ENCODE measurements around the gene LARP6. TPM values are rescaled to one million over a fixed set of nuclear protein-coding genes. Genes with fewer than 3 reads are reported as not detected.

LARP6 gene
- total and polyA plus RNA-seq, 2 of the 13 experiments (the other 11 are each of a cell fraction or from before 2014, with no cell fraction given): 2.9 to 8.2 TPM

GRCh38 chr15:70793694-70794093 is 60.3 kb downstream of the LARP6 start (continued):
- no peak for TF ChIP-seq THYN1 (CRISPR knock-in tag; IDR thresholded peaks at IDR 0.05; ENCODE audit: borderline replicate concordance, low read depth)
- TF ChIP-seq MXD4 (CRISPR knock-in tag; IDR thresholded peaks at IDR 0.05): no peak
- TF ChIP-seq HNF4A (CRISPR knock-in tag; IDR thresholded peaks at IDR 0.05): no peak

GRCh38 chr15:70792171-70792573 is 61.8 kb downstream of the LARP6 start:
- H3K4me3 ChIP-seq (replicated peaks in 1 of 3; ENCODE audit: insufficient read depth in 1 of 3, low read depth in 2 of 3, low read length in 3 of 3): no peak overlapping the region
- WGBS (ENCODE audit: low lambda C conversion rate): 24% methylated on average over 2 of the region's 2 CpGs
- in situ Hi-C loops (cut with HindIII; ENCODE audit: extremely low pct_ligation_motif_present, low pct_unique_long_range_greater_than_20kb): no loop called here
- FAIRE-seq: no peak
- no peaks in the 10 kb centered on the region for H3K27me3 ChIP-seq (ENCODE audit: control insufficient read depth in 1 of 2, insufficient read depth in 2 of 2, low read length in 2 of 2)
- H2AFZ ChIP-seq (ENCODE audit: low read length): no peak overlapping the region
- H3K79me2 ChIP-seq (ENCODE audit: insufficient read depth, low read length): no peaks in the 10 kb centered on the region
- intact Hi-C loops (cut with micrococcal nuclease; ENCODE audit: unreplicated experiment): no loop called here
- no peak overlapping the region for H3K4me2 ChIP-seq (ENCODE audit: low read depth, low read length)
- no peaks in the 10 kb centered on the region for H3K36me3 ChIP-seq (replicated peaks in 1 of 2; ENCODE audit: control insufficient read depth in 1 of 2, insufficient read depth in 2 of 2, low read length in 2 of 2)
- no TSS peak for BruUV-seq (replicated peaks)
- ATAC-seq: no peak
- H3K4me1 ChIP-seq (ENCODE audit: insufficient read depth, low read length): peaks cover 39% of the 10 kb centered on the region
- DNase-seq (ENCODE audit: low spot score): no peak
- no peaks in the 10 kb centered on the region for H4K20me1 ChIP-seq (ENCODE audit: insufficient read depth, low read length)
- no peaks in the 10 kb centered on the region for H3K9me3 ChIP-seq (ENCODE audit: low read length)
- H3K9ac ChIP-seq (ENCODE audit: insufficient read depth, low read depth, low read length): no peak overlapping the region
- POLR2A ChIA-PET: no interaction called here
- CTCF ChIA-PET (ENCODE audit: low intra/inter-chr PET ratio, low total read pairs): no interaction called here
- H3K27ac ChIP-seq (ENCODE audit: extremely low read length, insufficient read depth, low read length): no peak overlapping the region
- TF ChIP-seq MYNN (CRISPR knock-in tag; IDR thresholded peaks at IDR 0.05; ENCODE audit: low read depth) (no peak), ZNF577 (CRISPR knock-in tag; IDR thresholded peaks at IDR 0.05; ENCODE audit: borderline replicate concordance, low read depth) (no peak), SIX1 (CRISPR knock-in tag; IDR thresholded peaks at IDR 0.05; ENCODE audit: borderline replicate concordance) (no peak), ZNF83 (CRISPR knock-in tag; IDR thresholded peaks at IDR 0.05; ENCODE audit: borderline replicate concordance) (no peak), ZNF224 (CRISPR knock-in tag; IDR thresholded peaks at IDR 0.05) (no peak), POLR2AphosphoS5 (IDR thresholded peaks at IDR 0.05; ENCODE audit: low read depth, low read length) (no peak), NR2F1 (CRISPR knock-in tag; IDR thresholded peaks at IDR 0.05) (no peak), PITX1 (CRISPR knock-in tag; IDR thresholded peaks at IDR 0.05) (no peak), RBM22 (optimal IDR thresholded peaks at IDR 0.05; ENCODE audit: low read length) (no peak), SAFB2 (CRISPR knock-in tag; IDR thresholded peaks at IDR 0.05; ENCODE audit: borderline replicate concordance, low read depth) (no peak), ZNF33B (CRISPR knock-in tag; IDR thresholded peaks at IDR 0.05) (no peak)
